ENCODE results near the gene ZNF138.
"Not testable (repeated sequence)": the region's sequence is repeated elsewhere in the genome, so short reads cannot be mapped to it uniquely, and the experiment has no call there.

The ZNF138 gene

GRCh38 chr7:64838051-64838450 lies 43.8 kb downstream of the ZNF138 start:
- not testable (repeated sequence) for DNase-seq (ENCODE audit: low read depth, low spot score)

GRCh38 chr7:64838691-64839090 lies 44.5 kb downstream of the ZNF138 start:
- DNase-seq (ENCODE audit: low read depth, low spot score): no peak

- DNase-seq (ENCODE audit: low read depth, low spot score): no peak
These were observed 45.7 kb downstream of the ZNF138 start for GRCh38 chr7:64839910-64840309.

GRCh38 chr7:64849250-64849923 lies 55.2 kb downstream of the ZNF138 start:
- no peak for DNase-seq (ENCODE audit: low read depth, low spot score)

GRCh38 chr7:64849924-64850499 lies 55.8 kb downstream of the ZNF138 start:
- DNase-seq (ENCODE audit: low read depth, low spot score): no peak

- DNase-seq (ENCODE audit: low read depth, low spot score): no peak
These were observed 59.5 kb downstream of the ZNF138 start for GRCh38 chr7:64853679-64854078.

- DNase-seq (ENCODE audit: low read depth, low spot score): no peak
These were observed 60.7 kb downstream of the ZNF138 start for GRCh38 chr7:64854969-64855368.

GRCh38 chr7:64863021-64863420 lies 68.8 kb downstream of the ZNF138 start:
- DNase-seq (ENCODE audit: low read depth, low spot score): no peak

- not testable (repeated sequence) for DNase-seq (ENCODE audit: low read depth, low spot score)
These were observed 69.3 kb downstream of the ZNF138 start for GRCh38 chr7:64863530-64863929.

GRCh38 chr7:64863969-64864368 lies 69.7 kb downstream of the ZNF138 start:
- no peak for DNase-seq (ENCODE audit: low read depth, low spot score)

GRCh38 chr7:64867863-64868440 lies 73.7 kb downstream of the ZNF138 start:
- no peak for DNase-seq (ENCODE audit: low read depth, low spot score)

GRCh38 chr7:64868499-64868898 lies 74.3 kb downstream of the ZNF138 start:
- DNase-seq (ENCODE audit: low read depth, low spot score): no peak

- DNase-seq (ENCODE audit: low read depth, low spot score): no peak
These were observed 75.0 kb downstream of the ZNF138 start for GRCh38 chr7:64869121-64869725.

GRCh38 chr7:64869912-64870562 lies 75.8 kb downstream of the ZNF138 start:
- no peak for DNase-seq (ENCODE audit: low read depth, low spot score)

GRCh38 chr7:64870656-64871055 lies 76.4 kb downstream of the ZNF138 start:
- DNase-seq (ENCODE audit: low read depth, low spot score): no peak

GRCh38 chr7:64871761-64872160 lies 77.5 kb downstream of the ZNF138 start:
- DNase-seq (ENCODE audit: low read depth, low spot score): no peak

GRCh38 chr7:64872351-64873154 lies 78.3 kb downstream of the ZNF138 start:
- DNase-seq (ENCODE audit: low read depth, low spot score): no peak

GRCh38 chr7:64873155-64873500 lies 78.9 kb downstream of the ZNF138 start:
- DNase-seq (ENCODE audit: low read depth, low spot score): no peak

GRCh38 chr7:64873517-64873916 lies 79.3 kb downstream of the ZNF138 start:
- no peak for DNase-seq (ENCODE audit: low read depth, low spot score)

GRCh38 chr7:64874114-64874513 lies 79.9 kb downstream of the ZNF138 start:
- DNase-seq (ENCODE audit: low read depth, low spot score): no peak

- no peak for DNase-seq (ENCODE audit: low read depth, low spot score)
These were observed 80.5 kb downstream of the ZNF138 start for GRCh38 chr7:64874562-64875250.

All from activated CD4-positive, CD25-positive, alpha-beta regulatory T cell treated with anti-CD3 and anti-CD28 coated beads, Interleukin-2, amount 50 U/mL, for 16 hours (primary cell).